ENCODE results near the gene DPH5.

Gene DPH5

GRCh38 chr1:101005183-101005582 lies 20.4 kb downstream of the DPH5 start:
- Histone ChIP-seq H3K27me3 (no peaks in the 10 kb centered on the region), H3K27ac (no peak overlapping the region; a peak in 1 of 22 replicates), H3K9me3 (replicated peaks in 1 of 11) (no peaks in the 10 kb centered on the region), H3K36me3 (peaks cover 4 to 57% (median 31%) of the 10 kb centered on the region in 11 experiments; a peak in 21 of 22 replicates), H3K9ac (no peak overlapping the region), H3K4me2 (no peak overlapping the region; a peak in 1 of 22 replicates), H3K4me1 (peaks cover 13 to 31% (median 16%) of the 10 kb centered on the region in 10 experiments), H3K4me3 (no peak overlapping the region), H4K20me1 (no peaks in the 10 kb centered on the region)
- no peak for TF ChIP-seq Cebpa-rat (IDR thresholded peaks at IDR 0.05)

DNA sequence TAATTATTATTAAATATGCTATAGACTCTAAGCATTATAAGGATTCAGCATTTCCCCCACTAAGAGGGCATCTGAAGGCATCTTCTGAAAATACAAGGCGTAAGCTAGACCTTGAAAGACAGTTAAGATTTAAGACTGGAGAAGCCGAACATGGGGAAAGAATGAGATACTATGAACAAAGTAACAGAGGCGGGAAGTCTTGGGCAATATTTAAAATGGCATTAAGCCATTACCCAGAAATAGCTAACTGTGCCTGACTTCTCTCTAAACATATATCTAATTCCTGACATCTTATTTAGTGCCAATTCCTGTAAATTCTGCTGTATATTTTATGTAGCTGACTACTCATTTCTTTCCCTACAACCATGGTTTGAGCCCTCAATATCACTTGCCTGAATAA lies 20.9 kb downstream of the DPH5 start:
- no peak for TF ChIP-seq Cebpa-rat (IDR thresholded peaks at IDR 0.05)
- H4K20me1 ChIP-seq: no peaks in the 10 kb centered on the region
- H3K4me1 ChIP-seq: peaks cover 13 to 31% (median 16%) of the 10 kb centered on the region in 10 experiments
- no peaks in the 10 kb centered on the region for H3K9me3 ChIP-seq (replicated peaks in 1 of 11)
- H3K4me2 ChIP-seq: no peak overlapping the region
- H3K4me3 ChIP-seq: no peak overlapping the region
- peaks cover 4 to 57% (median 30%) of the 10 kb centered on the region in 11 experiments; a peak in 21 of 22 replicates for H3K36me3 ChIP-seq
- H3K27ac ChIP-seq: no peak overlapping the region; a peak in 1 of 22 replicates
- no peak overlapping the region for H3K9ac ChIP-seq
- H3K27me3 ChIP-seq: no peaks in the 10 kb centered on the region

DNA sequence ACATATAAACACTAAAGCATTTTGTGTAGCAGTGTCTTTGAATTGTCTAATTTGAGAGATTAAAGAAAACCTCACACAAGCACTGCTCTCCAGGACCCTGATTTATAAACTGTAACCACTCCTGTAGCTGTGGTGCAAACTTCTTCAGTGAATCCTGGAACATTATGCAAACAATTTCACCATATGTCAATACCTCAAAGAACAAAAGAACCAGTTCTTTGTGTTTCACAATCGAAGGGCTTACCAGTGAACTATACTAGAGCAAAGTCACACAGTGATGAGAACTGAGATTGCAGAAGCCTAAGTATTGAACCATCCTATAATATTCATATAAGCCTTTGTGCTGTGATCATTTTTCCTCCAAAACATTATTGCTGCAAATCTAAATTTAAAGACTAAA lies 21.5 kb downstream of the DPH5 start:
- H3K27me3 ChIP-seq: no peaks in the 10 kb centered on the region
- no peak overlapping the region; a peak in 1 of 22 replicates for H3K27ac ChIP-seq
- no peak overlapping the region for H3K4me3 ChIP-seq
- no peak overlapping the region for H3K9ac ChIP-seq
- no peak for TF ChIP-seq Cebpa-rat (IDR thresholded peaks at IDR 0.05)
- 0 out of 22 replicates have a peak overlapping the region, but pooled peaks of 1 of the 11 experiments have one; percentile 0 for H3K4me2 ChIP-seq
- H3K36me3 ChIP-seq: peaks cover 4 to 57% (median 33%) of the 10 kb centered on the region in 11 experiments; a peak in 21 of 22 replicates
- H4K20me1 ChIP-seq: no peaks in the 10 kb centered on the region
- peaks cover 13 to 31% (median 16%) of the 10 kb centered on the region in 10 experiments for H3K4me1 ChIP-seq
- H3K9me3 ChIP-seq (replicated peaks in 1 of 11): no peaks in the 10 kb centered on the region

DNA sequence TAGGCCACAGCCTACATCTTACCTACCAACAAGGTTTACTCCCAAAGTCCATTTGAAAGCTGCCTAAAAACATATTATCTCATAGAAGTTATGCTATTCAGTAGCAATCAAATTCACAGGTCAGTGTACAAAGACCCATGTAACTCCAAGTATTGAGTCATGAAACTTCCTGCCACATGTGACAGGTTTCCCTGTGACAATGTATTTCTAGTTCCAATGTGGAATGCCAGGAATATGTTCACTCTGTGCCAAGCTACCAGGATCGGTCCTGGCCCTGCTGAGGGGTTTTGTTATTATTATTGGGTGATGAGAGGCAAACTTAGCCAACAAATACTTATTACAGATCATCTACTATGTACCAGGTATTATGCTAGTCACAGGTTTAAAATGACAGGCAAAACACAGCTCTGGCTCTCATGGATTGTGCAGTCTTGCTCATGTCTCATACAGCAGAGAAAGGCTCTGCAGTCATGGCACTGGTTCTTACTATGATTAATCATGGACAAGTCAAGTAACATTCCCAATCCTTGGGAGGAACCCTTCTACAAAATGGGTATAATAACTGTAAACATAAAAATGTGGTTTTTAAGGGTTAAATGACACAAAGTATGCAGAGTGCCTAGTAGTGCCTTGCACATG lies 22.5 kb downstream of the DPH5 start:
- no peak for TF ChIP-seq Cebpa-rat (IDR thresholded peaks at IDR 0.05)
- Histone ChIP-seq H4K20me1 (no peaks in the 10 kb centered on the region), H3K4me2 (peak overlapping the region; percentile 29 to 70 (median 48)), H3K36me3 (peaks cover 4 to 58% (median 35%) of the 10 kb centered on the region in 11 experiments; a peak in 20 of 22 replicates), H3K4me3 (no peak overlapping the region), H3K4me1 (peaks cover 13 to 31% (median 16%) of the 10 kb centered on the region in 10 experiments), H3K27me3 (no peaks in the 10 kb centered on the region), H3K27ac (no peak overlapping the region), H3K9ac (no peak overlapping the region), H3K9me3 (replicated peaks in 1 of 11) (no peaks in the 10 kb centered on the region; a peak in 1 of 22 replicates)

GRCh38 chr1:101002551-101002950 lies 23.0 kb downstream of the DPH5 start:
- Histone ChIP-seq H3K9ac (no peak overlapping the region), H3K27me3 (no peaks in the 10 kb centered on the region), H4K20me1 (no peaks in the 10 kb centered on the region), H3K4me2 (peak overlapping the region; percentile 29 to 70 (median 48)), H3K9me3 (replicated peaks in 1 of 11) (peaks cover 0 to under 1% (median 0%) of the 10 kb centered on the region in 11 experiments; a peak in 1 of 22 replicates), H3K27ac (no peak overlapping the region), H3K36me3 (peaks cover 9 to 63% (median 41%) of the 10 kb centered on the region in 11 experiments; a peak in 20 of 22 replicates), H3K4me3 (no peak overlapping the region), H3K4me1 (peaks cover 13 to 31% (median 16%) of the 10 kb centered on the region in 10 experiments)
- no peak for TF ChIP-seq Cebpa-rat (IDR thresholded peaks at IDR 0.05)

- H4K20me1 ChIP-seq: no peaks in the 10 kb centered on the region
- H3K4me2 ChIP-seq: no peak overlapping the region
- no peak overlapping the region for H3K4me3 ChIP-seq
- no peaks in the 10 kb centered on the region for H3K27me3 ChIP-seq
- H3K4me1 ChIP-seq: peaks cover 18 to 43% (median 29%) of the 10 kb centered on the region in 10 experiments
- H3K27ac ChIP-seq: no peak overlapping the region
- no peak for TF ChIP-seq Cebpa-rat (IDR thresholded peaks at IDR 0.05)
- H3K9ac ChIP-seq: no peak overlapping the region
- H3K9me3 ChIP-seq (replicated peaks in 1 of 11): peaks cover 0 to 7% (median 0%) of the 10 kb centered on the region in 11 experiments; a peak in 3 of 22 replicates
- peaks cover 20 to 55% (median 48%) of the 10 kb centered on the region in 11 experiments for H3K36me3 ChIP-seq
Measured at GRCh38 chr1:101000131-101000873, 25.3 kb downstream of the DPH5 start.

GRCh38 chr1:100998426-100998825 lies 27.2 kb downstream of the DPH5 start:
- no peak overlapping the region for H3K4me3 ChIP-seq
- peaks cover 0 to 7% (median 0%) of the 10 kb centered on the region in 11 experiments; a peak in 3 of 22 replicates for H3K9me3 ChIP-seq (replicated peaks in 1 of 11)
- peaks cover 20 to 41% (median 30%) of the 10 kb centered on the region in 10 experiments for H3K4me1 ChIP-seq
- H3K9ac ChIP-seq: no peak overlapping the region
- no peak for TF ChIP-seq Cebpa-rat (IDR thresholded peaks at IDR 0.05)
- H3K4me2 ChIP-seq: no peak overlapping the region
- no peaks in the 10 kb centered on the region for H4K20me1 ChIP-seq
- H3K27me3 ChIP-seq: no peaks in the 10 kb centered on the region
- peaks cover 20 to 67% (median 54%) of the 10 kb centered on the region in 11 experiments for H3K36me3 ChIP-seq
- no peak overlapping the region for H3K27ac ChIP-seq

DNA sequence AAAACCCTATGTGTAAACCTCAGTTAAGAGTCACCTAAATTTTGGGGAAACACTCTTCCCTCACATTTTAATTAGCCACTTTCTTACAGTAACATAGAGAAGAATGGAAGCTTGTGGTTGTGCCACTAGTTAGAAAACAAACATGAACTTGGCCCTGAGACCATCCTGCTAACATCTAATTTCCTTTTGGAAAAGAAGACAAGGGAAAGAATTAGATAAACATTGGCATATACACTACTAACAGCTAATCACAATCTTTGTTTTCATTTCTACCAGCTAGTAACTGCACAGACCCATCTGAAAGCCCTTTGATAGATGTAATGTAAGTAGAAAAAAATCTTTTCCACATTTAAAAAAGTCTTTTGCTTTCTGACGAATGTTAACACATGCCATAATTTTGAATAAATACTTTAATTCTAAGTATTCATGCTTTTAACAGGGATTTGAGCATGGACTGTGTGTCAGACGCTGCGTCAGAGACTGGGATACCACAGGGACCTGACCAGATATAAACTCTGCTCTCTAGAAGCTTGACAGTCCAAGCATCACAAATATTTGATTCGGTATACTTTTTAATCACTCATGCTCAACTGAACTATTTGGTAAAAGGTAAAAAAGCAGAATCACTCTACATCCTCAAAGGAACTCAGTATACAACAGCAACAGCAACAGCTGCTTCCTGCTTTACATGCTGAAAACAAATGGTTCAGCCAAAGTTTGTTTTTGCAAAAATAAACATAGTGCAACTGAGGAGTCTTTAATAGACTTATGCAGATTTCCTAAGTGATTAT lies 30.2 kb downstream of the DPH5 start:
- no peak for TF ChIP-seq Cebpa-rat (IDR thresholded peaks at IDR 0.05)
- Histone ChIP-seq H3K9me3 (replicated peaks in 1 of 11) (peaks cover 0 to 7% (median 0%) of the 10 kb centered on the region in 11 experiments; a peak in 3 of 22 replicates), H3K4me2 (peak overlapping the region; percentile 28 to 64 (median 44); a peak in 20 of 22 replicates), H3K27me3 (no peaks in the 10 kb centered on the region), H3K36me3 (peaks cover 28 to 85% (median 65%) of the 10 kb centered on the region in 11 experiments), H3K27ac (peak overlapping the region; percentile 21 to 70 (median 57); a peak in 18 of 22 replicates), H3K9ac (peak overlapping the region in 6 of 11 experiments; percentile 4 to 45 (median 8); a peak in 5 of 22 replicates), H3K4me3 (no peak overlapping the region), H4K20me1 (no peaks in the 10 kb centered on the region), H3K4me1 (peaks cover 8 to 28% (median 15%) of the 10 kb centered on the region in 10 experiments)

All from BLaER1 treated with 17β-estradiol and CSF1 and Interleukin-3, amounts not matched to agents 10 nM and 100 nM (cell line).